ENCODE data around the gene FAM162A.
"Not testable (repeated sequence)": the region's sequence is repeated elsewhere in the genome, so short reads cannot be mapped to it uniquely, and the experiment has no call there.

The FAM162A gene

GRCh38 chr3:122421836-122422235 lies 37.9 kb downstream of the FAM162A start:
- DNase-seq = no peak

GRCh38 chr3:122427857-122428471 lies 44.0 kb downstream of the FAM162A start:
- no peak for DNase-seq

- no peak for DNase-seq
Measured at GRCh38 chr3:122430371-122430770, 46.4 kb downstream of the FAM162A start.

- DNase-seq = no peak
Measured at GRCh38 chr3:122435950-122436349, 52.0 kb downstream of the FAM162A start.

GRCh38 chr3:122443090-122443489 lies 59.1 kb downstream of the FAM162A start:
- no peak for DNase-seq

- DNase-seq = not testable (repeated sequence)
Measured at GRCh38 chr3:122443762-122444490, 59.9 kb downstream of the FAM162A start.

GRCh38 chr3:122444491-122444887 lies 60.5 kb downstream of the FAM162A start:
- not testable (repeated sequence) for DNase-seq

- not testable (repeated sequence) for DNase-seq
Measured at GRCh38 chr3:122448218-122448617, 64.2 kb downstream of the FAM162A start.

GRCh38 chr3:122451371-122451770 lies 67.4 kb downstream of the FAM162A start:
- no peak for DNase-seq

GRCh38 chr3:122456074-122456473 lies 72.1 kb downstream of the FAM162A start:
- DNase-seq = no peak

GRCh38 chr3:122457706-122458105 lies 73.7 kb downstream of the FAM162A start:
- no peak for DNase-seq

- DNase-seq = no peak
Measured at GRCh38 chr3:122458992-122459391, 75.0 kb downstream of the FAM162A start.

GRCh38 chr3:122461806-122462205 lies 77.8 kb downstream of the FAM162A start:
- DNase-seq = no peak

All from T-helper 9 cell (primary cell).